Measurements from ENCODE around the gene GADD45B. TPM values are rescaled to one million over a fixed set of nuclear protein-coding genes. Genes with fewer than 3 reads are reported as not detected.
"Not testable (repeated sequence)": the region's sequence is repeated elsewhere in the genome, so short reads cannot be mapped to it uniquely, and the experiment has no call there.

Gene GADD45B
- total RNA-seq, 6 experiments from 2014 or later = 35.5 to 55.7 (median 39.1) TPM

DNA sequence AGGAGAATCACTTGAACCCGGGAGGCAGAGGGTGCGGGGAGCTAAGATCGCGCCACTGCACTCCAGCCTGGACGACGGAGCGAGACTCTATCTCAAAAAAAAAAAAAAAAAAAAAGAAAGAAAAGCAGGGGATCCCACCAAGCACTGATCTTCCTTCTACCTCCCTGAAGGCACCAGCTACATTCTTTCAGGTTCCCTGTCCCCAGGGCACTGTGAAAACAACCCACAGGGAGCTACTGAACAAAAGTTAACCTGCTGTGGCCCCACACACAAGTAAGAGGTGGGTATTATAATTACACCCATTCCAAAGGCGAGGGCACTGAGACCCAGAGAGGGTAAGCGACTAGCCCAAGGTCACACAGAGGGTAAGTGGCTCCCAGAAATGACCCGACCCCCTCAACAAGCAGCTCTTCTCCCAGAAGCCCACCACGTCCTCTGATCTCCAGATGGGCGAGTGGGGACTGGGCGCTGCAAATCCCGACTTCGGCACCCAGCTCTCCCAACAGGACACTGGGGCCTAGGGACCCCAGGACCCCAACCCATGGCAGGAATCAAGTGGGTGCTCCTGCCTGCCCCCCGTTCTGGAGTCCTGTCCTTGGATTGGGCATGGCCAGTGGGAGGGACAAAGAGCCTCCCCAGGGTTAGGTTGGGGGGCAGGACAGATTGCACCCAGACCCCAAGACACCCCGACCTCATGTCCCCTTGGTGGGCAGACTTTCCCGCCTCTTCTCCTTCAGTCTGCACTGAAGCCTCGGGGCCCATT lies 21.5 kb upstream of the GADD45B start:
- Mint-ChIP-seq H3K4me1 (ENCODE audit: low read depth) (peaks cover 19% of the 10 kb centered on the region), H3K27me3 (ENCODE audit: insufficient read depth) (peaks cover 3% of the 10 kb centered on the region), H3K27ac (peak overlapping the region; percentile 58), H3K4me3 (peak overlapping the region; percentile 89), H3K36me3 (ENCODE audit: low read depth) (peaks cover 5% of the 10 kb centered on the region), H3K9me3 (no peaks in the 10 kb centered on the region)
- no peak for DNase-seq
- TF ChIP-seq, protein P1, sequence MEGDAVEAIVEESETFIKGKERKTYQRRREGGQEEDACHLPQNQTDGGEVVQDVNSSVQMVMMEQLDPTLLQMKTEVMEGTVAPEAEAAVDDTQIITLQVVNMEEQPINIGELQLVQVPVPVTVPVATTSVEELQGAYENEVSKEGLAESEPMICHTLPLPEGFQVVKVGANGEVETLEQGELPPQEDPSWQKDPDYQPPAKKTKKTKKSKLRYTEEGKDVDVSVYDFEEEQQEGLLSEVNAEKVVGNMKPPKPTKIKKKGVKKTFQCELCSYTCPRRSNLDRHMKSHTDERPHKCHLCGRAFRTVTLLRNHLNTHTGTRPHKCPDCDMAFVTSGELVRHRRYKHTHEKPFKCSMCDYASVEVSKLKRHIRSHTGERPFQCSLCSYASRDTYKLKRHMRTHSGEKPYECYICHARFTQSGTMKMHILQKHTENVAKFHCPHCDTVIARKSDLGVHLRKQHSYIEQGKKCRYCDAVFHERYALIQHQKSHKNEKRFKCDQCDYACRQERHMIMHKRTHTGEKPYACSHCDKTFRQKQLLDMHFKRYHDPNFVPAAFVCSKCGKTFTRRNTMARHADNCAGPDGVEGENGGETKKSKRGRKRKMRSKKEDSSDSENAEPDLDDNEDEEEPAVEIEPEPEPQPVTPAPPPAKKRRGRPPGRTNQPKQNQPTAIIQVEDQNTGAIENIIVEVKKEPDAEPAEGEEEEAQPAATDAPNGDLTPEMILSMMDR (IDR thresholded peaks at IDR 0.05) = no peak

DNA sequence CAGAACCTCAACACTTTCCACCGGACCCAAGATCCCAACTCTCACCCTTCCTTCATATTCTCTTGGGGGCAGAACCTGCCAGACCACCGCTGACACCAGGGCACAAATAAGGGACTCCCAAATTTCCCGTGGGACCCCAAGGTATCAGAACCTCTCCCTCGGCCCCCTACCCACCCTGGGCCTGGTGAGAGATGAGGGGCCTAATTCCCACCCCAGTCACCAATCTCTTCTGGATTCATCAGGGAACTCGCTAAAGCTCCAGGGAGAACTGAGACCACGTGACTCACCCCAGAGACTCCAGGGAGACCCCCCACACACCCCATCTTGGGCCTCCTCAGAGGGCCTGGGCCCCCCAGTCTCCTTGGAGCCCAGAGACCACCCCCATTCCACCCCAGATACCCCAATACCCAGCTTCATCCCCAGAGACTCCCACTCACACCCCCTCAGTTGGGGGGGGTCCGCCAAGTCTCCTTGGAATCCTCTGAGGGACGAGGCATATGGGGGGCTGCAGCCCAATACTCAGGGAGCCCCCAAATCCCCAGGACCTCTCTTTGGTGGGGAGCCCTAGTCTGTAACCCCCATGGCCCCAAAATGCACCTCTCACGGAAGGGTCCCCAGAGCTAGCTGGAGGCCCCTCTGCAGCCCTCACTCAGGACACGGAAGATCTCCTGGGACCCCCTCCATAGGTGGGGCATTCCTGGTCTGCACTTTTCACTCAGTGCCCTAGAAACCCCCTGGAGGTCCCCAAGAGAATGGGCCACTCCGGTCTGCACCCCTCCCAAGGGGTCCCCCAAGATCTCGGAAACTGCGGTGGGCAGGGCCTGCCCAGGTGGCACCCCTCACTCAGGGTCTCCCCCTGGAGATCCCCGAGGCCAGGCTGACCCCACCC lies 20.7 kb upstream of the GADD45B start:
- TF ChIP-seq, protein P1 (IDR thresholded peaks at IDR 0.05) = no peak

DNA sequence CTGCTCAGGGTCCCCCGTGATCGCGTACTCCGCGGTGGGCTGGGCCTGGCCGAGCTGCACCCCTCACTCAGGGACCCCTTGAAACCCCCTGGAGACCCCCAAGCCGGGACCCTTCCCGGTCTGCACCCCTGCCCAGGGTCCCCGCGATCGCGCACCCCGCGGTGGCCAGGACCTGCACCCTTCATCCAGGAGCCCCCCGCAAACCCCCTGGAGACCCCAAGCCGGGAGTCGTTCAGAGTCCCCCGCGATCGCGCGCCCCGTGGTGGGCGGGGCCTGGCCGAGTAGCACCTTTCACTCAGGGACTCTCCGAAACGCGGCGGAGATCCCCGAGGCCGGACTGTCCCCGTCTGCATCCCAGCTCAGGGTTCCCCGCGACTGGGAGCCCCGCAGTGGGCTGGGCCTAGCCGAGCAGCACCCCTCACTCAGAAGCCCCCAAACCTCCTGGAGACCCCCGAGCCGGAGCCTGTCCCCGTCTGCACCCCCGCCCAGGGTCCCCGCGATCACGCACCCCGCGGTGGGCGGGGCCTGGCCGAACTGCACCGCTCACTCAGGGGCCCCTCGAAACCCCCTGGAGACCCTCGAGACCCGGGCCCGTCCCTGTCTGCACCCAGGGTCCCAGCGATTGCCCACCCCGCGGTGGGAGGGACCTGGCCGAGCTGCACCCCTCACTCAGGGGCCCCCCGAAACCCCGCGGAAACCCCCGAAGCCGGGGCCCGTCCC lies 19.9 kb upstream of the GADD45B start:
- Mint-ChIP-seq H3K4me3 (peak overlapping the region; percentile 89), H3K27me3 (ENCODE audit: insufficient read depth) (peaks cover 3% of the 10 kb centered on the region), H3K9me3 (no peaks in the 10 kb centered on the region), H3K4me1 (ENCODE audit: low read depth) (peaks cover 21% of the 10 kb centered on the region), H3K27ac (peak overlapping the region; percentile 76), H3K36me3 (ENCODE audit: low read depth) (no peaks in the 10 kb centered on the region; the same call in 1 of the 2 replicates)
- no peak for DNase-seq
- TF ChIP-seq, protein P1 (IDR thresholded peaks at IDR 0.05) = no peak

More for the DNA sequence above, 20.7 kb upstream of the GADD45B start:
- Mint-ChIP-seq H3K4me3 (peak overlapping the region; percentile 89), H3K27me3 (ENCODE audit: insufficient read depth) (peaks cover 3% of the 10 kb centered on the region), H3K36me3 (ENCODE audit: low read depth) (peaks cover 1% of the 10 kb centered on the region), H3K27ac (peak overlapping the region; percentile 58), H3K4me1 (ENCODE audit: low read depth) (peaks cover 19% of the 10 kb centered on the region), H3K9me3 (no peaks in the 10 kb centered on the region)
- no peak for DNase-seq

DNA sequence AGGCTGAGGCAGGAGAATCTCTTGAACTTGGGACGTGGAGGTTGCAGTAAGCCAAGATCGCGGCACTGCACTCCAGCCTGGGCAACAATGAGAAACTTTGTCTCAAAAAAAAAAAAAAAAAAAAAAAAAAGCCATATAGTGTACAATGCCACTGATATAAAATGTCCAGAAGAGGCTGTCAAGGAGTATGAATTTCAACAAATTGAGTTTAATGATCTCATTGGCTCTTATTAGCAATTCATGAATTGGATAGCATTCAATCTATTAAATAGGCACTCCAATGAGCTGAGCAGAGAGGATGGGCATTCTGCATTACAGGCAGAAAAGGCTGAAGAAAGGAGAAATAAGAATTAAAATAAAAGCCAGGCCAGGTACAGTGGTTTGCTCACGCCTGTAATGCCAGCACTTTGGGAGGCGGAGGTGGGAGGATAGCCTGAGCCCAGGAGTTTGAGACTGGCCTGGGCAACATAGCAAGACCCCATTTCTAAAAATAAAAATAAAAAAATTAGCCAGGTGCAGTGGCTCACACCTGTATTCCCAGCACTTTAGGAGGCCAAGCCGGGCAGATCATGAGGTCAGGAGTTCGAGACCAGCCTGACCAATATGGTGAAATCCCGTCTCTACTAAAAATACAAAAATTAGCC lies 18.4 kb upstream of the GADD45B start:
- peak overlapping the region; percentile 95; the same call in 1 of the 2 replicates for H3K27ac Mint-ChIP-seq
- peak overlapping the region; percentile 94 for H3K4me3 Mint-ChIP-seq
- TF ChIP-seq, protein P1 (IDR thresholded peaks at IDR 0.05) = no peak
- peaks cover 29% of the 10 kb centered on the region for H3K4me1 Mint-ChIP-seq (ENCODE audit: low read depth)
- no peaks in the 10 kb centered on the region; the same call in 1 of the 2 replicates for H3K36me3 Mint-ChIP-seq (ENCODE audit: low read depth)
- DNase-seq = no peak
- peaks cover 6% of the 10 kb centered on the region for H3K27me3 Mint-ChIP-seq (ENCODE audit: insufficient read depth)
- H3K9me3 Mint-ChIP-seq = no peaks in the 10 kb centered on the region

DNA sequence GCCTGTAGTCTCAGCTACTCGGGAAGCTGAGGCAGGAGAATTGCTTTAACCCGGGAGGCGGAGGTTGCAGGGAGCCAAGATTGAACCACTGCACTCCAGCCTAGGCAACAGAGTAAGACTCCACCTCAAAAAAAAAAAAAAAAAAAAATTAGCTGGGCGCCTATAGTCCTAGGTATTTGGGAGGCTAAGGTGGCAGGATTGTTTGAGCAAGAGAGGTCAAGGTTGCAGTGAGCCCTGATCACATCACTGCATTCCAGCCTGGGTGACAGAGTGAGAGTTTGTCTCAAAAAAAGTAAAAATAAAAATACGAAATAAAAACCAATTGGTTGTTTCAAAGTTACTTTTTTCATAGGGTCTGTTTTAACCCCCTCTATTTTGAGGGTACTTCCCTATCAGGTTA lies 17.9 kb upstream of the GADD45B start:
- Mint-ChIP-seq H3K4me1 (ENCODE audit: low read depth) (peaks cover 29% of the 10 kb centered on the region), H3K27ac (no peak overlapping the region), H3K27me3 (ENCODE audit: insufficient read depth) (peaks cover 6% of the 10 kb centered on the region), H3K36me3 (ENCODE audit: low read depth) (no peaks in the 10 kb centered on the region; the same call in 1 of the 2 replicates), H3K9me3 (no peaks in the 10 kb centered on the region), H3K4me3 (no peak overlapping the region)
- no peak for DNase-seq
- TF ChIP-seq, protein P1 (IDR thresholded peaks at IDR 0.05) = no peak

DNA sequence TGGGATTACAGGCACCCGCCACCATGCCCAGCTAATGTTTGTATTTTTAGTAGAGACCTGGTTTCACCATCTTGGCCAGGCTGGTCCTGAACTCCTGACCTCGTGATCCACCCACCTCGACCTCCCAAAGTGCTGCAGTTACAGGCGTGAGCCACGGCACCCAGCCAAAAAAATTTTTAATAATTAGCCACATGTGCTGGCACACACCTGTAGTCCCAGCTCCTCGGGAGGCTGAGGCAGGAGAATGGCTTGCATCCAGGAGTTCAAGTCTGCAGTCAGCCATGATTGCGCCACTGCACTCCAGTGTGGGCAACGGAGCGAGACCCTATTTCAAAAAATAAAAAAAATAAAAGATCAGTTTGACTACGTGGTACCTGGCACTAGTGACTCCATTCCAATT lies 17.2 kb upstream of the GADD45B start:
- H3K9me3 Mint-ChIP-seq; H3K27me3 Mint-ChIP-seq (ENCODE audit: insufficient read depth); H3K36me3 Mint-ChIP-seq (ENCODE audit: low read depth); H3K4me3 Mint-ChIP-seq; DNase-seq; H3K27ac Mint-ChIP-seq: not testable (repeated sequence)
- peaks cover 33% of the 10 kb centered on the region for H3K4me1 Mint-ChIP-seq (ENCODE audit: low read depth)

Measured in HFFc6 (cell line).